Endodermal cell (in vitro differentiated cells): ENCODE measurements around the gene EXOC1L. TPM values are rescaled to one million over a fixed set of nuclear protein-coding genes. Genes with fewer than 3 reads are reported as not detected.

Experiments
- DNase-seq: peaks from one replicate; pipeline ENCODE4 v3.0.0-alpha.2; 2017
- H3K27ac ChIP-seq: 2 replicates; pipeline ENCODE4 v1.5.1; 2013; ENCODE audit warnings: mild to moderate bottlenecking, low read depth, low read length, moderate library complexity
- H3K27me3 ChIP-seq: 2 replicates; pipeline ENCODE4 v1.6.1; 2013; ENCODE audit warnings: mild to moderate bottlenecking, low read length, moderate library complexity; ENCODE audit not compliant: insufficient read depth, control insufficient read depth, poor library complexity, severe bottlenecking
- H3K36me3 ChIP-seq: 2 replicates; pipeline ENCODE4 v1.7.0; 2013; ENCODE audit warnings: mild to moderate bottlenecking, low read length, moderate library complexity; ENCODE audit not compliant: control insufficient read depth, insufficient read depth
- H3K4me1 ChIP-seq: one replicate; pipeline ENCODE4 v1.7.0; 2013; ENCODE audit warnings: low read length; ENCODE audit not compliant: control insufficient read depth, insufficient read depth
- H3K4me3 ChIP-seq: 2 replicates; pipeline ENCODE4 v1.5.1; 2013; ENCODE audit warnings: mild to moderate bottlenecking, low read length, moderate library complexity
- H3K9ac ChIP-seq: 2 replicates; pipeline ENCODE4 v1.6.1; 2013; ENCODE audit warnings: mild to moderate bottlenecking, low read length, moderate library complexity; ENCODE audit not compliant: poor library complexity, severe bottlenecking; ENCODE audit errors: extremely low read depth
- H3K9me3 ChIP-seq: 2 replicates; pipeline ENCODE4 v1.6.1; 2013; ENCODE audit warnings: mild to moderate bottlenecking, low read length, moderate library complexity; ENCODE audit not compliant: control insufficient read depth
- H3K27ac Mint-ChIP-seq: 2 replicates; pipeline ENCODE4 v1.8.0; 2020; ENCODE audit warnings: mixed read lengths
- H3K27me3 Mint-ChIP-seq: 2 replicates; pipeline ENCODE4 v1.8.0; 2021; ENCODE audit warnings: mild to moderate bottlenecking, mixed read lengths; ENCODE audit not compliant: insufficient read depth
- H3K36me3 Mint-ChIP-seq: 2 replicates; pipeline ENCODE4 v1.8.0; 2020; ENCODE audit warnings: low read depth, mixed read lengths
- H3K4me1 Mint-ChIP-seq: 2 replicates; pipeline ENCODE4 v1.8.0; 2020; ENCODE audit warnings: mixed read lengths
- H3K4me3 Mint-ChIP-seq: 2 replicates; pipeline ENCODE4 v1.8.0; 2020; ENCODE audit warnings: mild to moderate bottlenecking, moderate library complexity, mixed read lengths
- H3K9me3 Mint-ChIP-seq: 2 replicates; pipeline ENCODE4 v1.8.0; 2020; ENCODE audit warnings: mild to moderate bottlenecking, mixed read lengths
- WGBS, 2 experiments: methylation state at CpG; one replicate each; pipeline versions ENCODE4 v1.1.5 to v1.1.7; 2013; ENCODE audit warnings: missing lambda C conversion rate in 2 of 2, mixed read lengths in 1 of 2; ENCODE audit not compliant: insufficient coverage in 1 of 2, insufficient read length in 1 of 2; 5-methylcytosine and 5-hydroxymethylcytosine counted together
- total RNA-seq, 2 donors: library from RNA; stranded (reverse); fragmentation: NEBNext Ultra II Directional in 1 of 2; extraction: Animal tissue kit (Norgen Biotek cat#: 25700) in 1 of 2; gene quantifications; 2 replicates in 1 of 2; 3 replicates in 1 of 2; pipeline ENCODE4 v1.2.1, GENCODE V29; 2021
- TF ChIP-seq, protein P1 (sequence below): fragments of 200-600 bp; sonication (generic); conservative IDR thresholded peaks from 2 replicates; pipeline ENCODE4 v1.5.0; 2021; ENCODE audit warnings: antibody characterized with exemption, mild to moderate bottlenecking

The EXOC1L gene
- total RNA-seq, 2 donors from 2014 or later: not detected

DNA sequence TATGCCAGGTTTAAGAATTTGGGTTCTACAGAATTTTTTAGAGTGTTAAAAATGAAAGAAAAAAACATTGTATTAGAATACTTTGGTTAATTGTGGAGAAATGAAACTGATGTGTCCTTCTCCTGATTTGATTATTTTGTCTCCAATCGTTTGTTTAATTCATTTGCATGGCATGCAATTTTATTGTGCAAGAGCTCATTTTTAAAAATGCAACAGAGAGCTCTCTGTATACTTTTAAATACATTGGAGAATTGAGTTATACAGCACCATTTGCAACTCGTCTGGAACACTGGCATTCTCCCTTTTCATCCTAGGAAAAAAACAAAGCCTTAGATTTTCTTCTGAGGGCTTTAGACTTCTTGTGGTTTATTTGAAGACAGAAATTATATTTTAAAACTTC, 689 bp downstream of the EXOC1L start:
- H3K4me1 ChIP-seq: no peaks in the 10 kb centered on the region
- no peaks in the 10 kb centered on the region for H3K36me3 ChIP-seq
- no peak overlapping the region for H3K27ac ChIP-seq
- 80 to 88% methylated on average over 1 to 2 of the region's 2 CpGs for WGBS, 2 experiments
- H3K4me3 ChIP-seq: peak overlapping the region; percentile 52
- no peak overlapping the region for H3K9ac ChIP-seq
- no peaks in the 10 kb centered on the region for H3K36me3 Mint-ChIP-seq
- H3K4me1 Mint-ChIP-seq: peaks cover 8% of the 10 kb centered on the region
- no peaks in the 10 kb centered on the region for H3K27me3 Mint-ChIP-seq
- no peak overlapping the region for H3K27ac Mint-ChIP-seq
- no peaks in the 10 kb centered on the region for H3K9me3 Mint-ChIP-seq
- H3K4me3 Mint-ChIP-seq: no peak overlapping the region
- TF ChIP-seq, protein P1, sequence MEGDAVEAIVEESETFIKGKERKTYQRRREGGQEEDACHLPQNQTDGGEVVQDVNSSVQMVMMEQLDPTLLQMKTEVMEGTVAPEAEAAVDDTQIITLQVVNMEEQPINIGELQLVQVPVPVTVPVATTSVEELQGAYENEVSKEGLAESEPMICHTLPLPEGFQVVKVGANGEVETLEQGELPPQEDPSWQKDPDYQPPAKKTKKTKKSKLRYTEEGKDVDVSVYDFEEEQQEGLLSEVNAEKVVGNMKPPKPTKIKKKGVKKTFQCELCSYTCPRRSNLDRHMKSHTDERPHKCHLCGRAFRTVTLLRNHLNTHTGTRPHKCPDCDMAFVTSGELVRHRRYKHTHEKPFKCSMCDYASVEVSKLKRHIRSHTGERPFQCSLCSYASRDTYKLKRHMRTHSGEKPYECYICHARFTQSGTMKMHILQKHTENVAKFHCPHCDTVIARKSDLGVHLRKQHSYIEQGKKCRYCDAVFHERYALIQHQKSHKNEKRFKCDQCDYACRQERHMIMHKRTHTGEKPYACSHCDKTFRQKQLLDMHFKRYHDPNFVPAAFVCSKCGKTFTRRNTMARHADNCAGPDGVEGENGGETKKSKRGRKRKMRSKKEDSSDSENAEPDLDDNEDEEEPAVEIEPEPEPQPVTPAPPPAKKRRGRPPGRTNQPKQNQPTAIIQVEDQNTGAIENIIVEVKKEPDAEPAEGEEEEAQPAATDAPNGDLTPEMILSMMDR: no peak
- H3K27me3 ChIP-seq: no peaks in the 10 kb centered on the region
- peaks cover under 1% of the 10 kb centered on the region for H3K9me3 ChIP-seq
- no peak for DNase-seq

- Mint-ChIP-seq H3K9me3 (no peaks in the 10 kb centered on the region), H3K27ac (no peak overlapping the region), H3K27me3 (no peaks in the 10 kb centered on the region), H3K4me3 (no peak overlapping the region), H3K4me1 (peaks cover 8% of the 10 kb centered on the region), H3K36me3 (no peaks in the 10 kb centered on the region)
- Histone ChIP-seq H3K9ac (no peak overlapping the region), H3K4me1 (no peaks in the 10 kb centered on the region), H3K4me3 (no peak overlapping the region), H3K36me3 (no peaks in the 10 kb centered on the region), H3K27me3 (no peaks in the 10 kb centered on the region), H3K27ac (no peak overlapping the region), H3K9me3 (no peaks in the 10 kb centered on the region)
- no peak for DNase-seq
- TF ChIP-seq, protein P1: no peak
- WGBS, 2 experiments: 97% methylated on average over 3 of the region's 3 CpGs; no CpG with 5 or more reads in 1 of the 2 experiments
Measured at GRCh38 chr4:55822329-55822728, 2.7 kb downstream of the EXOC1L start.

- Histone ChIP-seq H3K36me3 (no peaks in the 10 kb centered on the region), H3K27ac (no peak overlapping the region), H3K9me3 (no peaks in the 10 kb centered on the region), H3K9ac (no peak overlapping the region), H3K4me3 (no peak overlapping the region), H3K4me1 (no peaks in the 10 kb centered on the region), H3K27me3 (peaks cover under 1% of the 10 kb centered on the region)
- Mint-ChIP-seq H3K27ac (no peak overlapping the region), H3K36me3 (no peaks in the 10 kb centered on the region), H3K4me1 (peaks cover 2% of the 10 kb centered on the region), H3K4me3 (no peak overlapping the region), H3K27me3 (peaks cover 6% of the 10 kb centered on the region), H3K9me3 (no peaks in the 10 kb centered on the region)
- no peak for DNase-seq
- WGBS, 2 experiments: 90% methylated on average over 2 of the region's 2 CpGs; no CpG with 5 or more reads in 1 of the 2 experiments
- TF ChIP-seq, protein P1: no peak
Measured at GRCh38 chr4:55824865-55825264, 5.3 kb downstream of the EXOC1L start.
